HG03097 (cell line): ENCODE results near the gene CHI3L2.
"Not testable (repeated sequence)": the region's sequence is repeated elsewhere in the genome, so short reads cannot be mapped to it uniquely, and the experiment has no call there.

Experiments
- ATAC-seq: cut with Tn5 transposase; IDR thresholded peaks from one replicate; pipeline ENCODE4 v1.9.1; 2021; ENCODE audit not compliant: unreplicated experiment, low FRiP score

The CHI3L2 gene

GRCh38 chr1:111201275-111202090 is 26.0 kb upstream of the CHI3L2 start:
- ATAC-seq = no peak

DNA sequence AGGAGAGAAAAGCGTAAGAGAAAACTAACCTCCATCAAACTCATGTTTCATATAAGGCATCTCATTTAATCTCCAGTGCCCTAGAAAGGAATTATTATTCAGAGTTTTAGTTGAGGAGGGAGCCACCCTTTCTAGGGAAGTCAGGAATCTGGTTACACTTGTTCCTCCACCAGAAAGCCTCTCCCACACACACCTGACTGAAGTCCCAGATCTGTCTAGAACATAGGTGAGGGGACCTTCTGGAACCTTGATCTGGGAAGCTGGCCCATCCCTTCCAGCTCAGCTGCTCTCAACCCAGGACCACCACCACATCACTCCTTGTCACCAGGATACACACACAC is 25.2 kb upstream of the CHI3L2 start:
- no peak for ATAC-seq

DNA sequence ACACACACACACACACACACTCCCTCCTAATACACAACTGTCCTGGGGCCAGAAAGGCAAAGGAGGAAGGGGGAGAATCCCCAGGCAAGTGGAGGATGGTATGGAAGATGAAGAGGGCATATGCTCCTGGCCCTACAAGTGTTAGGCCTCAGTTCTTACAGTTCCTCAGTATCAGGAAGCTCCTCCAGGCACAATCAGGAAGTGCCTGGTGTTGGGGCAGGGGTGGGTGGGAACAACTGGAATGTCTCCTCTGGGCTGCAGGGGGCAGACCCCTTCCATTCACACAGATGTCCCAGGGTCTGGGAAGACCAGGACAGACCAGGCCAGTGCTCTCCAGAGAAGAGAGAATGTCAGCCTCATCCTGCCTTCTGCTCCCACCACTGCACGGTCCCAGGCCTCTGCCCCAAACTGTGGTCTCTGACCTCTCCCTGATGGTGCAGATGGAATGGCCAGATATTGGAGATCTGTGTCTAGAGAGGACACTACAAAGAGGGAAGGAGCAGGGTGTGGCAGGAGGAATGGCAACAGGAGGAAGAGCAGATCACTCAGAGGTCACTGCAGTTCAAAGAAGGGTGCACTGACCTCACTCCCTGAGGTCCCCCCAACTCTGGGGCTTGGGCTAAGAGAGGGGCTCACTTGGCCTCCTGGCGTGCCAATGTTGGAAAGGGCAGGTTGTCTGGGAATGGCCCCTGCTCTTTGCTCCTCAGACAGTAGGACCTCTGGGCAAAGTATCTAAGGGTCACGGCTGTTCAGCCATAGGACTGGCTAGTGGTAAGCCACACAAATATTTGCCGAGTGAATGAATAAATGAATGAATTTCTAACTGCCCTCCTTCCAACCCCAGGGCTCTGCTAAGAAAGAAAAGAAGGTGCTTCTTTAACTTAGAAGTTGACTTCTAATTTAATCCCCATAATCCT is 24.5 kb upstream of the CHI3L2 start:
- ATAC-seq = no peak

DNA sequence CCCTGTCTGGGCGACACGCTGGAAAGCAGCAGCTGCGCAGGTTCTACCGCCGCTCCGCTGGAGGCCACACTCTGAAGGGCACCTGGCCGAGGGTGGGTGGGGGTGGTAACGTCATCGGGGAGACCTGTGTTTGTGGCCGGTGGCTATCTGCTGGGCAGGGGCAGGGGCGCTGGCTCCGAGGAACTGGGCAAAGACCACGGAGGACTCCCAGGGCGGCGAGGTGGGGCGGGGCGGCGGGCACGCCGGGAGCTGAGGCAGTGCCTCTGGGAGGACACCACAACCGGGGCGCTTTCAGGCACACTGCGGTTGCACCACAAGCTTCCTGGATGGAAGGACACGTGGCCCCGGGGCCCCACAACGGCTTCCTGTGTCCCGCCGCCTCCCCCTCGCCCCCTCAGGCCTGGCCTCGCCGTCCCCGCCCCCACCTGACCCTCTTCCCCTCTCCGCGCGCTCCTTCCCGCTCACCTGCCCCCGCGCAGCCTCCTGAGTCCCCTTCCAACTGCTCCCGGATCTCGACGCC is 23.8 kb upstream of the CHI3L2 start:
- ATAC-seq = peak; percentile 46

GRCh38 chr1:111204201-111204982 is 23.1 kb upstream of the CHI3L2 start:
- ATAC-seq = peak; percentile 63

GRCh38 chr1:111204983-111205713 is 22.4 kb upstream of the CHI3L2 start:
- no peak for ATAC-seq

GRCh38 chr1:111205714-111206050 is 21.8 kb upstream of the CHI3L2 start:
- ATAC-seq = no peak

DNA sequence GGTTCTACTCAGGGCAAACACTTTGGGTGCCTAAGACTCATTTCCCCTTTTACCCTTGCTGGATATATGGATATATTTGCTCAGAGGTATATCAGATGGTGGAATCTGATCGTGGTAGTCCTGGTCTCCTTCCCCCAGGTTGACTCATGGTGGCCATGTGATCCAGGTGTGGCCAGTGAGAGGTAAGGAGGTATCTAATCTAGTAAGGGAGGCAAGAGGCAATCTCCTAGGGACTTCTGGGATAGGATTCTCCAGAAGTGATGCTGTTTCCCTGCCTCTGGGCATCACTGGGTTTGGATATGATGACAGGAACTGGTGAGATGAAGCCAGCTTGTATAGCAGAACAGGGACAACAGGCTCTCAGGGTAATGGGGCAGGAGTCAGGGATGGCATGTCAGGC is 18.6 kb upstream of the CHI3L2 start:
- no peak for ATAC-seq

- ATAC-seq = no peak
Measured at GRCh38 chr1:111209622-111210021, 17.9 kb upstream of the CHI3L2 start.

GRCh38 chr1:111211921-111212320 is 15.6 kb upstream of the CHI3L2 start:
- no peak for ATAC-seq

GRCh38 chr1:111212634-111213335 is 14.7 kb upstream of the CHI3L2 start:
- ATAC-seq = no peak

- no peak for ATAC-seq
Measured at GRCh38 chr1:111213412-111213811, 14.1 kb upstream of the CHI3L2 start.

- no peak for ATAC-seq
Measured at GRCh38 chr1:111214074-111214801, 13.3 kb upstream of the CHI3L2 start.

DNA sequence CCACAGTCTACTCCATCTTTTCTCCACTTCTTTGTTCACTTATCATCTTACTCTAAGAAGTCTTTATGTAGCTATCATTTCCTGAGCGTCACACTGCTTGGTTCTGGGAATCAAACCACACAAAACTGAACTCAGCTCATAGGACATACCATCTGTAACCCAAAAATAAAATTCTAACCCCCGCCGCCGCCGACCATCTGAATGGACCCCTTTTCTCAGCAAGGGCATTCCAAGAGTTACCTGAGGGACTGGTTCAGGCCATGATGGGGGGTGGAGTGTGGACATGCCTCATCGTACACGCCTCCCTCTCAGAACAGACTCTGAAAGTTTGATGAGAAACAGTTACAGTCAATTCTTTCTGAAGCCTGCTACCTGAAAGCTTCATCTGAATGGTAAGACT is 12.6 kb upstream of the CHI3L2 start:
- ATAC-seq = no peak

DNA sequence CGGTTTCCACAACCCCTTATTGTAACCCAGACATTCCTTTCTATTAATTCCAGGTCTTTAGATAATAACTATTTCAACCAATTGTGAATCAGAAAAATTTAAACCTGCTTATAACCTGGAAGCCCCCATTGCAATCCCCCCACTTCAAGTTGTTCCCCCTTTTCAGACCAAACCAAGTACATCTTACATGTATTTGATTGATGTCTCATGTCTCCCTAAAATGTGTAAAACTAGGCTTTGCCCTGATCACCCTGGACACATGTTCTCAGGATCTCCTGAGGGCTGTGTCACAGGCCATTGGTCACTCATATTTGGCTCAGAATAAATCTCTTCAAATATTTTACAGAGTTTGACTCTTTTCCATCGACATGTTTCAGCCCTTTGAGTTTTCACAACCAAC is 12.2 kb upstream of the CHI3L2 start:
- ATAC-seq = not testable (repeated sequence)

- ATAC-seq = no peak
Measured at GRCh38 chr1:111216751-111217150, 10.8 kb upstream of the CHI3L2 start.

- ATAC-seq = no peak
Measured at GRCh38 chr1:111217183-111217910, 10.2 kb upstream of the CHI3L2 start.
